ENCODE data around the gene PAN2. TPM values are rescaled to one million over a fixed set of nuclear protein-coding genes. Genes with fewer than 3 reads are reported as not detected.

The PAN2 gene
- total and polyA plus RNA-seq, 10 of the 15 experiments (the other 5 are each of a cell fraction or from before 2014, with no cell fraction given): 14.4 to 61.8 (median 34.9) TPM

GRCh38 chr12:56299853-56300643 is 33.8 kb downstream of the PAN2 start, which contains the start of gene CS:
CS (minus strand) TSS chr12:56300330; CDS start chr12:56300201, 129 bp downstream.
- SMC1A ChIA-PET (ENCODE audit: uncharacterized antibody, unreplicated experiment): interaction anchor here (1.0 kb wide), 1 partner anchor 58 kb away, joined by 3 read pairs; no protein-coding TSS in a partner anchor
- H3K9ac ChIP-seq (ENCODE audit: control insufficient read depth, insufficient read depth, low read length): peak within 1 kb of the TSS; percentile 81
- intact Hi-C loops (cut with micrococcal nuclease; ENCODE audit: unreplicated experiment): loop anchor here (1.0 to 2.0 kb wide), 2 partner anchors 33 to 107 kb away; partner anchors contain the start of gene COQ10A
- no peaks in the 10 kb centered on the region for H3K27me3 ChIP-seq (replicated peaks in 1 of 2; ENCODE audit: control insufficient read depth in 2 of 2, insufficient read depth in 2 of 2, low read length in 1 of 2)
- FAIRE-seq: peak; percentile 94
- CTCF ChIA-PET: interaction anchor here (0.7 to 1.2 kb wide), 7 partner anchors 23 to 181 kb away, joined by 3 to 4 read pairs (median 3); partner anchors contain the start of gene PAN2
- ATAC-seq: peak; percentile 95
- H3K4me3 ChIP-seq: peak within 1 kb of the TSS; percentile 93
- H3K36me3 ChIP-seq (ENCODE audit: control insufficient read depth in 2 of 2, insufficient read depth in 2 of 2, low read length in 1 of 2): no peaks in the 10 kb centered on the region
- peaks cover 44% of the 10 kb centered on the region for H3K79me2 ChIP-seq (ENCODE audit: control insufficient read depth, insufficient read depth, low read length)
- POLR2A ChIA-PET: interaction anchor here (0.6 to 1.5 kb wide), 6 partner anchors 13 to 149 kb away, joined by 3 to 6 read pairs (median 4); partner anchors contain the start of genes PAN2 and STAT2
- H4K20me1 ChIP-seq (ENCODE audit: control insufficient read depth, insufficient read depth): no peaks in the 10 kb centered on the region
- peak; percentile 71 for DNase-seq (ENCODE audit: low read depth, low spot score)
- peak within 1 kb of the TSS; percentile 93 for H2AFZ ChIP-seq (ENCODE audit: control insufficient read depth, low read depth, low read length)
- in situ Hi-C loops (cut with MboI): no loop called here
- H3K4me1 ChIP-seq (ENCODE audit: control insufficient read depth, insufficient read depth, low read length): peaks cover 32% of the 10 kb centered on the region
- no peaks in the 10 kb centered on the region for H3K9me3 ChIP-seq (replicated peaks; ENCODE audit: control insufficient read depth, insufficient read depth, low read length)
- 1% methylated on average over 52 of the region's 63 CpGs for WGBS (ENCODE audit: insufficient coverage, insufficient replicate concordance, low lambda C conversion rate, missing lambda C conversion rate)
- BruUV-seq (replicated peaks): no TSS peak
- H3K27ac ChIP-seq (ENCODE audit: control insufficient read depth, insufficient read depth): peak within 1 kb of the TSS; percentile 85
- peak within 1 kb of the TSS; percentile 88 for H3K4me2 ChIP-seq (ENCODE audit: control insufficient read depth, insufficient read depth)
- RAD21 ChIA-PET (ENCODE audit: unreplicated experiment): interaction anchor here (1.0 to 1.6 kb wide), 4 partner anchors 42 to 78 kb away, joined by 3 to 6 read pairs (median 4); partner anchors contain the start of genes ANKRD52, RNF41 and STAT2
- TF ChIP-seq TCF7 (IDR thresholded peaks at IDR 0.05; ENCODE audit: borderline replicate concordance) (no peak), E2F8 (IDR thresholded peaks at IDR 0.05; ENCODE audit: low read depth, partially characterized antibody) (no peak), ZBED1 (IDR thresholded peaks at IDR 0.05; ENCODE audit: borderline replicate concordance) (no peak), NRF1 (conservative IDR thresholded peaks at IDR 0.05; ENCODE audit: low read depth, low read length) (no peak), CHD4 (IDR thresholded peaks at IDR 0.05) (no peak), RELA (IDR thresholded peaks at IDR 0.05; ENCODE audit: borderline replicate concordance, partially characterized antibody) (peak; percentile 65), GABPA (IDR thresholded peaks at IDR 0.05; ENCODE audit: low read depth) (peak; percentile 64; the same call in 1 of the 2 replicates), ETV6 (conservative IDR thresholded peaks at IDR 0.05 in 1 of 2, IDR thresholded peaks at IDR 0.05 in 1 of 2; ENCODE audit: borderline replicate concordance in 1 of 2, low read depth in 1 of 2) (no peak), HDAC2 (IDR thresholded peaks at IDR 0.05) (no peak), ASH2L (IDR thresholded peaks at IDR 0.05; ENCODE audit: borderline replicate concordance, low read depth) (no peak), ZNF622 (IDR thresholded peaks at IDR 0.05) (no peak), CBX3 (IDR thresholded peaks at IDR 0.05; ENCODE audit: borderline replicate concordance, low read depth) (no peak), BCL3 (IDR thresholded peaks at IDR 0.05; ENCODE audit: borderline replicate concordance, insufficient read depth, low read depth, low read length, poor library complexity, severe bottlenecking) (no peak), POLR2A (IDR thresholded peaks at IDR 0.05; ENCODE audit: low read depth, low read length) (peak; percentile 84), SMAD1 (IDR thresholded peaks at IDR 0.05; ENCODE audit: low read depth, partially characterized antibody) (peak; percentile 92), SMARCA5 (IDR thresholded peaks at IDR 0.05) (no peak), RAD51 (IDR thresholded peaks at IDR 0.05) (no peak), CBX5 (IDR thresholded peaks at IDR 0.05; ENCODE audit: low read depth) (no peak), FOXK2 (IDR thresholded peaks at IDR 0.05) (no peak), DPF2 (IDR thresholded peaks at IDR 0.05) (peak; percentile 77; the same call in 1 of the 2 replicates), CREM (IDR thresholded peaks at IDR 0.05; ENCODE audit: low read depth) (no peak), IRF4 (IDR thresholded peaks at IDR 0.05; ENCODE audit: low read depth, low read length) (no peak), RFX5 (IDR thresholded peaks at IDR 0.05; ENCODE audit: low read depth, low read length) (no peak)
